SK-N-SH (cell line): ENCODE results near the gene LRCOL1. TPM values are rescaled to one million over a fixed set of nuclear protein-coding genes. Genes with fewer than 3 reads are reported as not detected.

Experiments used
- CTCF ChIA-PET: fragments of 300-600, 350-600 bp; formaldehyde crosslinking; extraction: SDS; loops from one replicate; lab custom pipeline; 2021; lab: Yijun Ruan, JAX
- POLR2A ChIA-PET: fragments of 350-600 bp; sonication (Branson Sonifier 250); formaldehyde crosslinking; extraction: SDS; loops from one replicate; lab custom pipeline; 2020; ENCODE audit warnings: antibody characterized with exemption, inconsistent platforms; lab: Yijun Ruan, JAX
- DNase-seq: peaks from one replicate; pipeline ENCODE4 v3.0.0; 2012
- H2AFZ ChIP-seq: fragments of 200-600 bp; sonication (generic); 2 replicates; pipeline ENCODE4 v1.8.1; 2016; ENCODE audit warnings: antibody characterized with exemption, mild to moderate bottlenecking, low read depth
- H3F3A ChIP-seq: fragments of 200-600 bp; sonication (generic); replicated peaks from 2 replicates; pipeline ENCODE3; 2016; ENCODE audit warnings: antibody characterized with exemption, mild to moderate bottlenecking; ENCODE audit not compliant: insufficient read depth
- H3K27ac ChIP-seq, 2 experiments: fragments of 200-500 bp in 1 of 2; fragments of 200-600 bp in 1 of 2; sonication (Bioruptor generic) in 1 of 2; sonication (generic), shearing (Covaris generic) in 1 of 2; 2 replicates each; pipeline versions ENCODE4 v1.5.1 to v1.6.1; 2014 to 2016; ENCODE audit warnings: low read depth in 2 of 2, inconsistent platforms in 1 of 2, low read length in 1 of 2, mild to moderate bottlenecking in 1 of 2, mixed read lengths in 1 of 2
- H3K27me3 ChIP-seq: fragments of 200-600 bp; sonication (generic), shearing (Covaris generic); 2 replicates; pipeline ENCODE4 v1.6.1; 2016; ENCODE audit warnings: mixed run types; ENCODE audit not compliant: insufficient read depth
- H3K36me3 ChIP-seq, 2 experiments: fragments of 200-500 bp in 1 of 2; fragments of 200-600 bp in 1 of 2; sonication (Bioruptor generic) in 1 of 2; sonication (generic) in 1 of 2; replicated peaks in 1 of 2; 2 replicates each; pipeline versions ENCODE3 to v1.5.1; 2014 to 2016; ENCODE audit warnings: low read length in 1 of 2, mild to moderate bottlenecking in 1 of 2; ENCODE audit not compliant: insufficient read depth in 2 of 2, control insufficient read depth in 1 of 2
- H3K4me1 ChIP-seq, 2 experiments: fragments of 200-500 bp in 1 of 2; fragments of 200-600 bp in 1 of 2; sonication (Bioruptor generic) in 1 of 2; sonication (generic), shearing (Covaris generic) in 1 of 2; 2 replicates each; pipeline versions ENCODE4 v1.5.1 to v1.6.1; 2014 to 2016; ENCODE audit warnings: low read depth in 1 of 2, low read length in 1 of 2, mixed run types in 1 of 2; ENCODE audit not compliant: insufficient read depth in 2 of 2, control insufficient read depth in 1 of 2
- H3K4me2 ChIP-seq: fragments of 200-600 bp; sonication (generic), shearing (Covaris generic); 2 replicates; pipeline ENCODE4 v1.6.1; 2017; ENCODE audit warnings: mixed run types
- H3K4me3 ChIP-seq, 2 experiments: fragments of 200-500 bp in 1 of 2; fragments of 200-600 bp in 1 of 2; sonication (Bioruptor generic) in 1 of 2; sonication (generic), shearing (Covaris generic) in 1 of 2; 2 replicates each; pipeline versions ENCODE4 v1.5.1 to v1.8.1; 2014 to 2016; ENCODE audit warnings: low read depth in 2 of 2, inconsistent platforms in 1 of 2, low read length in 1 of 2, mild to moderate bottlenecking in 1 of 2, mixed read lengths in 1 of 2, moderate library complexity in 1 of 2
- H3K79me2 ChIP-seq: fragments of 200-600 bp; sonication (generic); 2 replicates; pipeline ENCODE4 v1.8.1; 2017; ENCODE audit warnings: mild to moderate bottlenecking; ENCODE audit not compliant: insufficient read depth
- H3K9ac ChIP-seq: fragments of 200-600 bp; sonication (generic); 2 replicates; pipeline ENCODE4 v1.6.1; 2017; ENCODE audit warnings: mixed run types
- H3K9me2 ChIP-seq: fragments of 200-600 bp; sonication (generic); 2 replicates; pipeline ENCODE4 v1.6.1; 2017; ENCODE audit warnings: mixed run types
- H3K9me3 ChIP-seq: fragments of 200-600 bp; sonication (generic); 2 replicates; pipeline ENCODE4 v1.6.1; 2017; ENCODE audit warnings: mixed run types, mild to moderate bottlenecking, moderate library complexity
- H4K20me1 ChIP-seq: fragments of 200-600 bp; sonication (generic); 2 replicates; pipeline ENCODE4 v1.6.1; 2017; ENCODE audit warnings: mild to moderate bottlenecking, mixed run types; ENCODE audit not compliant: insufficient read depth
- CHD2 ChIP-seq: fragments of 150-350 bp; IDR thresholded peaks from 2 replicates; pipeline ENCODE4 v1.6.1; 2018; ENCODE audit warnings: low read length; ENCODE audit not compliant: partially characterized antibody
- ELF1 ChIP-seq: IDR thresholded peaks from 2 replicates; pipeline ENCODE4 v1.4.0; 2012
- EP300 ChIP-seq, 2 experiments: IDR thresholded peaks; 2 replicates each; pipeline versions ENCODE4 v1.4.0 to v1.6.1; 2012; ENCODE audit warnings: borderline replicate concordance in 1 of 2, low read depth in 1 of 2, low read length in 1 of 2
- FOXJ3 ChIP-seq: sonication (generic); formaldehyde crosslinking; IDR thresholded peaks from 2 replicates; pipeline ENCODE4 v1.5.1; 2020; ENCODE audit warnings: mild to moderate bottlenecking, missing genetic modification reagents
- GATA2 ChIP-seq: sonication (generic); formaldehyde crosslinking; IDR thresholded peaks from 2 replicates; pipeline ENCODE4 v1.5.0; 2020; ENCODE audit warnings: mild to moderate bottlenecking, missing genetic modification reagents
- MEF2A ChIP-seq: IDR thresholded peaks from 2 replicates; pipeline ENCODE4 v1.4.0; 2012; ENCODE audit warnings: low read depth, borderline replicate concordance
- MXI1 ChIP-seq: IDR thresholded peaks from 2 replicates; pipeline ENCODE4 v1.6.1; 2012; ENCODE audit warnings: mild to moderate bottlenecking, low read depth, low read length, improper control_type of control experiment
- NFIC ChIP-seq: IDR thresholded peaks from 2 replicates; pipeline ENCODE4 v1.4.0; 2012; ENCODE audit warnings: borderline replicate concordance
- NRF1 ChIP-seq: IDR thresholded peaks from 2 replicates; pipeline ENCODE4 v1.6.1; 2012; ENCODE audit warnings: low read depth, mild to moderate bottlenecking, low read length
- SIN3A ChIP-seq: IDR thresholded peaks from 2 replicates; pipeline ENCODE4 v1.6.1; 2012; ENCODE audit warnings: low read depth, mild to moderate bottlenecking, low read length, moderate library complexity, borderline replicate concordance
- SMC3 ChIP-seq: IDR thresholded peaks from 2 replicates; pipeline ENCODE4 v1.6.1; 2012; ENCODE audit warnings: low read depth, low read length, improper control_type of control experiment
- TCF12 ChIP-seq: IDR thresholded peaks from 2 replicates; pipeline ENCODE4 v1.4.0; 2012
- WGBS: methylation state at CpG from one replicate; pipeline ENCODE4 v1.1.6; 2017; ENCODE audit warnings: low lambda C conversion rate; 5-methylcytosine and 5-hydroxymethylcytosine counted together
- polyA plus RNA-seq, 3 experiments: library from polyadenylated mRNA; depleted of rRNA; stranded (reverse); fragments of >200 nt; gene quantifications; 2 replicates each; pipeline ENCODE4 v1.2.3, GENCODE V29; 2012
- TF ChIP-seq, protein P1 (sequence below): IDR thresholded peaks from 2 replicates; pipeline ENCODE4; 2012
- TF ChIP-seq, protein P2 (sequence below): IDR thresholded peaks from 2 replicates; pipeline ENCODE4 v1.4.0; 2012; ENCODE audit warnings: low read depth, borderline replicate concordance
- TF ChIP-seq, protein P3 (sequence below): fragments of 200-600 bp; sonication (generic); IDR thresholded peaks from 2 replicates; pipeline ENCODE4 v1.6.1; 2017; ENCODE audit warnings: antibody characterized with exemption, mild to moderate bottlenecking, moderate library complexity

The LRCOL1 gene
- polyA plus RNA-seq, 1 of the 3 experiments (the other 2 are of a cell fraction): 1.1 TPM

DNA sequence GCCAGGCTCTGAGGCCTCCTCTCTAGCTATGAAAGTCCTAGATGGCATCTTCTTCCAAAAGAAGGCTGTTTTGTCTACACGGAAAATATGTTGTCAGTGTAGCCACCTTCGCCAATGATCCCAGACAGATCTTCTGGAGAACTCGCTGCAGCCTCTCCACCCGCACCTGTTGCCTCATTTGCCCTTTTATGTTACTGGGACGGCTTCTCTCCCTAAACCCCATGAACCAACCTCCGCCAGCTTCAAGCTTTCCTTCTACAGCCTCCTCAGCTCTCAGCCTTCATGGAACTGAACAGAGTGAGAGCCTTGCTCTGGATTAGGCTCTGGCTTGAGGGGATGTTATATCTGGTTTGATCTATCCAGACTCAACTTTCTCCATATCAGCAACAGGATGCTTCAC, 18.9 kb upstream of the LRCOL1 start:
- Histone ChIP-seq H3K27ac (no peak overlapping the region), H3K79me2 (no peaks in the 10 kb centered on the region), H3K9ac (no peak overlapping the region), H3K4me2 (no peak overlapping the region), H2AFZ (no peak overlapping the region), H4K20me1 (no peaks in the 10 kb centered on the region), H3K9me3 (no peaks in the 10 kb centered on the region), H3K4me1 (no peaks in the 10 kb centered on the region), H3K36me3 (peaks cover 0 to 17% of the 10 kb centered on the region in 2 experiments), H3K9me2 (no peaks in the 10 kb centered on the region), H3F3A (no peaks in the 10 kb centered on the region), H3K4me3 (no peak overlapping the region), H3K27me3 (no peaks in the 10 kb centered on the region)
- ChIA-PET CTCF (interaction anchor here (0.9 to 4.5 kb wide), 6 partner anchors 8 to 214 kb away, joined by 3 to 18 read pairs (median 4); no protein-coding TSS in a partner anchor), POLR2A (interaction anchor here (0.6 kb wide), 1 partner anchor 86 kb away, joined by 4 read pairs; no protein-coding TSS in a partner anchor)
- no peak for DNase-seq
- no peak for TF ChIP-seq SMC3
- TF ChIP-seq FOXJ3 (CRISPR knock-in tag): no peak
- no peak for TF ChIP-seq NRF1
- TF ChIP-seq MXI1: no peak
- TF ChIP-seq, protein P1, sequence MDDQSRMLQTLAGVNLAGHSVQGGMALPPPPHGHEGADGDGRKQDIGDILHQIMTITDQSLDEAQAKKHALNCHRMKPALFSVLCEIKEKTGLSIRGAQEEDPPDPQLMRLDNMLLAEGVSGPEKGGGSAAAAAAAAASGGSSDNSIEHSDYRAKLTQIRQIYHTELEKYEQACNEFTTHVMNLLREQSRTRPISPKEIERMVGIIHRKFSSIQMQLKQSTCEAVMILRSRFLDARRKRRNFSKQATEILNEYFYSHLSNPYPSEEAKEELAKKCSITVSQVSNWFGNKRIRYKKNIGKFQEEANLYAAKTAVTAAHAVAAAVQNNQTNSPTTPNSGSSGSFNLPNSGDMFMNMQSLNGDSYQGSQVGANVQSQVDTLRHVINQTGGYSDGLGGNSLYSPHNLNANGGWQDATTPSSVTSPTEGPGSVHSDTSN: no peak
- TF ChIP-seq, protein P2, sequence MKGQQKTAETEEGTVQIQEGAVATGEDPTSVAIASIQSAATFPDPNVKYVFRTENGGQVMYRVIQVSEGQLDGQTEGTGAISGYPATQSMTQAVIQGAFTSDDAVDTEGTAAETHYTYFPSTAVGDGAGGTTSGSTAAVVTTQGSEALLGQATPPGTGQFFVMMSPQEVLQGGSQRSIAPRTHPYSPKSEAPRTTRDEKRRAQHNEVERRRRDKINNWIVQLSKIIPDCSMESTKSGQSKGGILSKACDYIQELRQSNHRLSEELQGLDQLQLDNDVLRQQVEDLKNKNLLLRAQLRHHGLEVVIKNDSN: no peak
- no peak for TF ChIP-seq ELF1
- no peak for TF ChIP-seq EP300 (IDR thresholded peaks at IDR 0.05; ENCODE audit: borderline replicate concordance in 1 of 2, low read depth in 1 of 2, low read length in 1 of 2)
- no peak for TF ChIP-seq CHD2
- TF ChIP-seq TCF12: no peak
- 96% methylated on average over 6 of the region's 6 CpGs for WGBS

DNA sequence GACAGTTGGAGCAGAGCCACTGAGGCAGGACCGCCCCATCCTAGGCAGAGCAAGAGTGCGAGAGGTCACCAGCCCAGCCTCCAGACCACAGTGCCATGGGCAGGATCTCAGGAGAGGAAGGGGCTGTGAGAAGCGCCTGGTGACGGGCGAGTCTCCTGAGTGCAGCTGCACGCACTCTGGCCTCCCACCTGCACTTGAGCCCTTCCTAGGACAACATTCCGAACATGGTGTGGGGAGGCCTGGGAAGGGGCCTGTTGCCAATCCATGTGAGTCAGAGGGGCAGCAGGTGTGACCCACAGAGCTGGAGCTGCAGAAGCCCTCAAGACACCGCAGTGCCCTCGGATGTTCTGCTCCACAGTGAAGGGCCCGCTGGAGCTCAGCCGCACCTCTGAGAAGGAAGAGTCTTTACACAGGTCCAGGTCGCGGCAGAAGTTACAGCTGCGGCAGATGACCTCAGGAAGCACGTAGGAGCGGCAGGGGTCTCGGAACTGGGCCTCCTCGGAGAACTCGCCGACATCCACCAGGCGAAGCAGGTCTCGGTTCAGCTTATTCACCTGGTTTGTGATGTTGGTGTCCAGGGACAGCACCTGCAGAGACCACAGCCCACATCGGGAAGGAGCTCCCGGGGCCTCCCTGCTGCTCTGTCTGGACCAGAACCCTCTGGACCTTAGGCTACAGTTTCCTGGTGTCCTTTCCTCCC, 15.5 kb upstream of the LRCOL1 start:
- no peaks in the 10 kb centered on the region for H3K9me3 ChIP-seq
- H3K36me3 ChIP-seq: peaks cover 0 to 6% of the 10 kb centered on the region in 2 experiments
- H2AFZ ChIP-seq: no peak overlapping the region
- CTCF ChIA-PET: interaction anchor here (1.2 to 3.8 kb wide), 3 partner anchors 11 to 212 kb away, joined by 3 to 19 read pairs (median 9); no protein-coding TSS in a partner anchor
- POLR2A ChIA-PET: no interaction called here
- H3K4me3 ChIP-seq: no peak overlapping the region
- TF ChIP-seq GATA2 (no peak), SMC3 (no peak), SIN3A (no peak), MXI1 (no peak), MEF2A (no peak), NFIC (no peak), CHD2 (no peak)
- TF ChIP-seq, protein P3, sequence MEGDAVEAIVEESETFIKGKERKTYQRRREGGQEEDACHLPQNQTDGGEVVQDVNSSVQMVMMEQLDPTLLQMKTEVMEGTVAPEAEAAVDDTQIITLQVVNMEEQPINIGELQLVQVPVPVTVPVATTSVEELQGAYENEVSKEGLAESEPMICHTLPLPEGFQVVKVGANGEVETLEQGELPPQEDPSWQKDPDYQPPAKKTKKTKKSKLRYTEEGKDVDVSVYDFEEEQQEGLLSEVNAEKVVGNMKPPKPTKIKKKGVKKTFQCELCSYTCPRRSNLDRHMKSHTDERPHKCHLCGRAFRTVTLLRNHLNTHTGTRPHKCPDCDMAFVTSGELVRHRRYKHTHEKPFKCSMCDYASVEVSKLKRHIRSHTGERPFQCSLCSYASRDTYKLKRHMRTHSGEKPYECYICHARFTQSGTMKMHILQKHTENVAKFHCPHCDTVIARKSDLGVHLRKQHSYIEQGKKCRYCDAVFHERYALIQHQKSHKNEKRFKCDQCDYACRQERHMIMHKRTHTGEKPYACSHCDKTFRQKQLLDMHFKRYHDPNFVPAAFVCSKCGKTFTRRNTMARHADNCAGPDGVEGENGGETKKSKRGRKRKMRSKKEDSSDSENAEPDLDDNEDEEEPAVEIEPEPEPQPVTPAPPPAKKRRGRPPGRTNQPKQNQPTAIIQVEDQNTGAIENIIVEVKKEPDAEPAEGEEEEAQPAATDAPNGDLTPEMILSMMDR: no peak
- no peaks in the 10 kb centered on the region for H3K79me2 ChIP-seq
- H4K20me1 ChIP-seq: no peaks in the 10 kb centered on the region
- over 99% methylated on average over 23 of the region's 24 CpGs for WGBS
- H3F3A ChIP-seq: no peaks in the 10 kb centered on the region
- H3K27ac ChIP-seq: no peak overlapping the region
- H3K27me3 ChIP-seq: no peaks in the 10 kb centered on the region
- no peaks in the 10 kb centered on the region for H3K9me2 ChIP-seq
- peaks cover 0 to 11% of the 10 kb centered on the region in 2 experiments; a peak in 2 of 4 replicates for H3K4me1 ChIP-seq
- no peak for DNase-seq
- H3K4me2 ChIP-seq: no peak overlapping the region
- H3K9ac ChIP-seq: no peak overlapping the region
